SIG-M5 treated with dmso at 0.1 percent for 504 hours (cell line): ENCODE data around the gene CCDC39.
"Not testable (repeated sequence)": the region's sequence is repeated elsewhere in the genome, so short reads cannot be mapped to it uniquely, and the experiment has no call there.

ENCODE experiments used
- DNase-seq: peaks from one replicate; lab custom pipeline; 2025; ENCODE audit not compliant: unreplicated experiment; lab: John Stamatoyannopoulos, UW

CCDC39 gene

DNA sequence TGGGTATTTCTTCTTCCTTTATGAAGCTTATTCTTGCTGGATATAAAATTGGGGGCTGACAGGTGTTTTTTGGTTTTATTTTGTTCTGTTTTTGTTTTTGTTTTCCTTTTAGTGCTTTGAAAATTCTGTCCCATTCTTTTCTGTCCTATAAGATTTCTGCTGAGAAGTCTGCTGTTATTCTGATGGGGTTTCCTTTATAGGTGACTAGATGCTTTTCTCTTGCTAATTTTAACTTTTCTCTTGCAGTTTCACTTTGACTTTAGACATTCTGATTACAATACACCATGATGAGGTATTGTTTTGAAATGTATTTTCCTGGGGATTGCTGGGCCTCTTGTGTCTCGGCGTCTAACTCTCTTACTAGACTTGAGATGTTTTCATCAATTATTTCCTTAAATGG is 54.6 kb downstream of the CCDC39 start:
- DNase-seq = no peak

DNA sequence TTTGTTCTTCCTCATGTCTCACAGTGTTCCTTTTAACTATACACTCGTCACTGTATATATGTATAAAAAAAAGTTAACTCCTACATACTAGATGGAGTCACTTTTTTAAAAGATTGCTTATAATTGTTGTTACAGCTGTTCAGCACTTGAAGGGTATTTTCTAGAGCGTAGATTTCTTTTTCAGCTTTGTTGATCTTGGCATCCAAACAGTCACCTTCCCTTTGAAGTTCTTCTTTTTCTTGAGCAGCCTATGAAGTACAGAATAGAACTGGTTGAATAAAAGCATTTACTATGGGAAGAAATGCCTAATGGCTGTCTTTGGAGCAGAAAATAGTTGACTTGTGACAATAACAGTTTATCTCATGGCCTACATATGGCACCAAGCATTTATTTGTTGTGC is 59.6 kb downstream of the CCDC39 start:
- no peak for DNase-seq

DNA sequence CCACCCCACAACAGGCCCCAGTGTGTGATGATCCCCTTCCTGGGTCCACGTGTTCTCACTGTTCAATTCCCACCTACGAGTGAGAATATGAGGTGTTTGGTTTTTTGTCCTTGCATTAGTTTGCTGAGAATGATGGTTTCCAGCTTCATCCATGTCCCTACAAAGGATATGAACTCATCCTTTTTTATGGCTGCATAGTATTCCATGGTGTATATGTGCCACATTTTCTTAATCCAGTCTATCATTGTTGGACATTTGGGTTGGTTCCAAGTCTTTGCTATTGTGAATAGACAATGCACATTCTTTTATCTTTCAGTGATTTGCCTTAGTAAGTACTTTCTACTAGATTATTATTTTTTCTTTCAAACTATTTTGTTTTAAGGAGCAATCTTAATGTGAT is 60.7 kb downstream of the CCDC39 start:
- not testable (repeated sequence) for DNase-seq

GRCh38 chr3:180617049-180617448 is 62.2 kb downstream of the CCDC39 start:
- no peak for DNase-seq

DNA sequence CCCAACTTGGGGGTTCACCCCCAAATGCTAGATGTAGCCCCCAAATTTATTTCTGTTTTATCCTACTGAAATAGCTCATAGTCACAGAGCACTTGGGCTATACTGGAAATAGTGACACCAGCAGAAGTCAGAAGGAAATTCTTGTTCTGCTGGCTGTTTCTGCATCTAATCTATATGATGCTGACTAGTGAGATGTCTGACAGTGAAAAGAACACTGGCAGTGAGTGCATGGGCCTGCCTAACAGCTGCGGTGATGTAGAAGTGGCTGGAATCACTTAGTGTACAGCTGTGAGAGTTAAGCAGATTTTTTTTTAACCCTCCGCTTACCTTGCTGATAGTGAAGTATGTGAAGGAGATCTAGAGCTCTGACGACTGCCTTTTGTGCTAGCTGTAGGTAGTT is 63.3 kb downstream of the CCDC39 start:
- DNase-seq = no peak

- DNase-seq = no peak
Measured at GRCh38 chr3:180612364-180612763, 66.9 kb downstream of the CCDC39 start.

DNA sequence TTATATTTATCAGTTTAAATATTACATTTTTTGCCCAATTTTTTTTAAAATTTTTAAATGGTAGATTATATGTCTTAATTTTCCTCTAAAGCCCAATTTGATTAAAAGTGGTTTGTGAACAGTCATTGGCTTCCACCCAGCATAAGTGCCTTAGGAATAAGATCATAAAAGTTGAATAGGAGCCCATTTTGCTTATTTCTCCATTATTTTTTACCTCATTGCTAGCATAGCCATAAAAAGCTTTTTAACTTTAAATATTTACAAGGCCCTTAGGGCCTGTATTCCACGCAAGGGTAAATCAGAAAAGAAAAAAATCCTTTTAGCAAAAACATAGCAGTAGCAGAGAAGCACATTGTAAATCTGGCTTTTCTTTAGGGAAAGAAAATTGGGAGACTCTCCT is 68.3 kb downstream of the CCDC39 start:
- DNase-seq = no peak

GRCh38 chr3:180601688-180602666 is 77.3 kb downstream of the CCDC39 start, which contains the start of gene TTC14:
TSS of gene TTC14 (plus strand) at chr3:180602163. CDS start at chr3:180602262, 99 bp downstream.
- DNase-seq = peak; percentile 98

DNA sequence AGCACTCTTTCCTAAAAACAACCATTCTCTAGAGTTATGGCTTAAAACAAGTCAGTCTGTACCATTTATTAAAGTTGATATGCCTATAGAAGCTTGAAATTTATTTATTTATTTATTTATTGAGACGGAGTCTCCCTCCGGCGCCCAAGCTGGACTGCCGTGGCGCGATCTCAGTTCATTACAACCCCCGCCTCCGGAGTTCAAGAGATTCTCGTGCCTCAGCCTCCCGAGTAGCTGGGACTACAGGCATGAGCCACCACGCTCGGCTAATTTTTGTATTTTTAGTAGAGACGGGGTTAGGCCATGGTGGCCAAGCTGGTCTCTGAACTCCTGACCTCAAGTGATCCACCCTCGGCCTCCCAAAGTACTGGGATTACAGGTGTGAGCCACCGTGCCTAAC is 78.8 kb downstream of the CCDC39 start:
- DNase-seq = no peak

DNA sequence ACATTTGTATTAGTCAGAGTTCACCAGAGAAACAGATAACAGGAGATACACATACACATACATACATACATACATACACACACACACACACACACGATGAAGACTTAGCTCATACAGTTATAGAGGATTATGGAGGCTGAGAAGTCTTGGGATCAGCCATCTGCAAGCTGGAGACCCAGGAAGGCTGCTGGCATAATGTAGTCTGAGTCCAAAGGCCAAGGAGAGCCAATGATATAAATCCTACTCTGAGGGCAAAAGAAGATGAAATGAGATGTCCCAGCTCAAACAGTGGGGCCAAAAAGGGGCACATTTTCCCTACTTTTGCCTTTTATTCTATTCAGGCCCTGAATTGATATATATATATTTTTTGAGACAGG is 83.7 kb downstream of the CCDC39 start:
- no peak for DNase-seq

- peak; percentile 74 for DNase-seq
Measured at GRCh38 chr3:180594631-180595558, 84.4 kb downstream of the CCDC39 start.

- not testable (repeated sequence) for DNase-seq
Measured at GRCh38 chr3:180593631-180594030, 85.7 kb downstream of the CCDC39 start.

- no peak for DNase-seq
Measured at GRCh38 chr3:180590396-180590795, 88.9 kb downstream of the CCDC39 start.

- no peak for DNase-seq
Measured at GRCh38 chr3:180580934-180581333, 98.4 kb downstream of the CCDC39 start.

- DNase-seq = no peak
Measured at GRCh38 chr3:180575571-180575970, 103.7 kb downstream of the CCDC39 start.

DNA sequence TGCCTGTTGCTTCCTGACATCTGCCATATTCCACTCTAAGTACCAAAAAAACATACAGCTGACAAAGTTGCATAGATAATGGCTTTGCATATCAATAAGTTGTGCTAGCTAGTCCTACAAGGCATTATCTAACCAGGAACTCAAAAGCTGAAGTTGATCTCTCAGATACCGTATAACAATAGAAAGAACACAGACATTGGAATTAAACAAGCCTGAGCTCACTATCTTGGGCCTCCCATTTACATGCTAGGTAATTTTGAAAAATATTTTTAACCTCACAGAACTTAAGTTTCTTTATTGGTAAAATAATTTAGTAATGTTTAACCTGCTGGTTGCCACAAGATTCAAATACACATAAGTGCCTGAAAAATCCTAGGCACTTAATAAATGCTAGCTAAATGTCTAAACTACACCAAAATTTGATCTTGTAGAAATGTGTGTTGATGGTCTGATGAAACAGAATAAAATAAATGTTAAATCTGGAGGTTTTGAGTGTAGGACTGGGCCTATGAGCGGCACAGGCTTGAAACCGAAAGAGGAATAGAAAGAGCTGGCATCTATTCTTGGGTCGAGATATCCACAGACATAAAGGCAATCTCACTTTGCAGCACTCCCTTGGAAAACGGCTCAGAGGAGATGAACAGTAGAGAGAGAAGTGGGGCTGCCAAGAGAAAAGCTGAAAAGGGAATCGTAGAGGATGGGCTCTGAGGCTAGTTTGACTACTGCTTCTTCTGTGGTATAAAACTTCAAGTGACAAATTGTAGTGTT is 107.3 kb downstream of the CCDC39 start:
- DNase-seq = peak; percentile 74

DNA sequence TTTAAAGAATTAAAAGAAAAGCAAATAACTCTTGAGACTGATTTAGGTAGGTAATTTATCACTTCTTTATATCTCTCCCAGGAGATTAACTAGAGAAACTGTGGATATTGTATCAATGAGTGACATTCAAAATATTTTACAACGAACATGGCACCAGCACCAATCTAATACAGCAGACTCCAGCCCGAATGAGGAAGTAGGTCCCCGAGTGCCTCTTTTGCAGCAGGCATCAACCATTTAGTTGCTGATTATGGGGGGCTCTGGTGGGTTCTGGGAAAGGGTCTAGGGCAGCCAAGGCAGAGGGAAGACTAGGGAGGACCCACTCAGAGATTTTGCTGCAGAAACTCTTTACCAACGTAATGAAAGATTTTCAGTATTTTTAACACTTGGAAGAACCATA is 109.1 kb downstream of the CCDC39 start:
- peak; percentile 45 for DNase-seq

GRCh38 chr3:180564676-180565075 is 114.6 kb downstream of the CCDC39 start:
- no peak for DNase-seq
